ENCODE results near the gene GAS2L1. TPM values are rescaled to one million over a fixed set of nuclear protein-coding genes. Genes with fewer than 3 reads are reported as not detected.
A peak's percentile ranks its signal among the peaks of the same experiment; 100 is the strongest.

The GAS2L1 gene
- polyA plus RNA-seq, 1 donor (not counting 4 experiments of a cell fraction or from before 2014, with no cell fraction given), result 11.3 TPM

DNA sequence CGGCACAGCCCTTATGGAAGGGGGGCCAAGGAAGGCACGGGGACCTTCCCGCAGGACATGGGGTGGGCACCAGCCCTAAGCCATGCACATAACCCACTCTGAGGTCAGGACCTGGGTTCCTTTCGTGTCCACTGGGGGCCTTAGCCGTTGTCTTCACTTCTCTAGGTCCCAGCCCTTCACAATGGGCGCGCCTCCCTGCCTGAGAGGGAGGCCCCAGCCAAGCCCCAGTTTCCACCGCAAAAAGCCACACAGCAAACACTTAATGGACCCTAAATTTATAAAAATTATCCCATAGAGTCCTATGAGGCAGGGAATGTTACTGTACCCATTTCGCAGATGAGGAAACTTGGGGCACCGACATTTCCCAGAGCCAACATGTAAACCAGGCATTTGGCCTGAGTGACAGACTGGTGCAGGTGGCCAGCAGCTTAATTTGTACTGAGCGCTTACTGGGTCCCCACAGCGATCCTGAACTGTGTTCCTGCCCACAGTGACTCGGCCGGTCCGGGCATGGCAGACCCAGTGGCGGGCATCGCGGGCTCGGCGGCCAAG lies 1.2 kb downstream of the GAS2L1 start:
- Histone ChIP-seq H4K20me1 (ENCODE audit: control insufficient read depth, extremely low read depth, insufficient read depth, low read length) (peaks cover 7% of the 10 kb centered on the region), H3K4me2 (ENCODE audit: control insufficient read depth, extremely low read depth, insufficient read depth, low read depth, low read length) (peak overlapping the region; percentile 86), H3K9ac (ENCODE audit: control insufficient read depth, extremely low read depth, insufficient read depth, low read length) (peak overlapping the region; percentile 79), H3K4me3 (ENCODE audit: control insufficient read depth in 2 of 3, extremely low read depth in 1 of 3, insufficient read depth in 2 of 3, low read depth in 1 of 3, low read length in 3 of 3) (peak overlapping the region; percentile 74 to 80 (median 75)), H3K27me3 (ENCODE audit: control insufficient read depth, extremely low read depth, insufficient read depth, low read length) (no peaks in the 10 kb centered on the region), H3K36me3 (ENCODE audit: control insufficient read depth in 2 of 2, extremely low read depth in 1 of 2, insufficient read depth in 2 of 2, low read length in 2 of 2) (peaks cover 5 to 20% of the 10 kb centered on the region in 2 experiments), H3K9me1 (ENCODE audit: control insufficient read depth, extremely low read depth, insufficient read depth, low read length) (no peaks in the 10 kb centered on the region), H3K4me1 (ENCODE audit: control insufficient read depth, extremely low read depth, insufficient read depth, low read length) (peaks cover 43% of the 10 kb centered on the region), H3K79me2 (ENCODE audit: control insufficient read depth, insufficient read depth, low read length) (peaks cover 24% of the 10 kb centered on the region), H3K9me3 (ENCODE audit: control insufficient read depth, low read depth, low read length) (no peaks in the 10 kb centered on the region), H2AFZ (ENCODE audit: control insufficient read depth, low read length) (peak overlapping the region; percentile 19), H3K27ac (ENCODE audit: control insufficient read depth, insufficient read depth, low read length) (peak overlapping the region; percentile 81)
- no peak for FAIRE-seq
- TF ChIP-seq EZH2 (IDR thresholded peaks at IDR 0.05; ENCODE audit: low read length), result no peak
- TF ChIP-seq, protein P1, sequence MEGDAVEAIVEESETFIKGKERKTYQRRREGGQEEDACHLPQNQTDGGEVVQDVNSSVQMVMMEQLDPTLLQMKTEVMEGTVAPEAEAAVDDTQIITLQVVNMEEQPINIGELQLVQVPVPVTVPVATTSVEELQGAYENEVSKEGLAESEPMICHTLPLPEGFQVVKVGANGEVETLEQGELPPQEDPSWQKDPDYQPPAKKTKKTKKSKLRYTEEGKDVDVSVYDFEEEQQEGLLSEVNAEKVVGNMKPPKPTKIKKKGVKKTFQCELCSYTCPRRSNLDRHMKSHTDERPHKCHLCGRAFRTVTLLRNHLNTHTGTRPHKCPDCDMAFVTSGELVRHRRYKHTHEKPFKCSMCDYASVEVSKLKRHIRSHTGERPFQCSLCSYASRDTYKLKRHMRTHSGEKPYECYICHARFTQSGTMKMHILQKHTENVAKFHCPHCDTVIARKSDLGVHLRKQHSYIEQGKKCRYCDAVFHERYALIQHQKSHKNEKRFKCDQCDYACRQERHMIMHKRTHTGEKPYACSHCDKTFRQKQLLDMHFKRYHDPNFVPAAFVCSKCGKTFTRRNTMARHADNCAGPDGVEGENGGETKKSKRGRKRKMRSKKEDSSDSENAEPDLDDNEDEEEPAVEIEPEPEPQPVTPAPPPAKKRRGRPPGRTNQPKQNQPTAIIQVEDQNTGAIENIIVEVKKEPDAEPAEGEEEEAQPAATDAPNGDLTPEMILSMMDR (optimal IDR thresholded peaks at IDR 0.05 in 1 of 3, IDR thresholded peaks at IDR 0.05 in 1 of 3, conservative IDR thresholded peaks at IDR 0.05 in 1 of 3; ENCODE audit: extremely low read depth in 1 of 3, insufficient read depth in 2 of 3, low read length in 3 of 3), result no peak
- no peak for DNase-seq (ENCODE audit: low read depth, low spot score)
- dilution Hi-C loops (cut with MboI; ENCODE audit: extremely low pct_ligation_motif_present, low sequenced_read_pairs), result no loop called here

DNA sequence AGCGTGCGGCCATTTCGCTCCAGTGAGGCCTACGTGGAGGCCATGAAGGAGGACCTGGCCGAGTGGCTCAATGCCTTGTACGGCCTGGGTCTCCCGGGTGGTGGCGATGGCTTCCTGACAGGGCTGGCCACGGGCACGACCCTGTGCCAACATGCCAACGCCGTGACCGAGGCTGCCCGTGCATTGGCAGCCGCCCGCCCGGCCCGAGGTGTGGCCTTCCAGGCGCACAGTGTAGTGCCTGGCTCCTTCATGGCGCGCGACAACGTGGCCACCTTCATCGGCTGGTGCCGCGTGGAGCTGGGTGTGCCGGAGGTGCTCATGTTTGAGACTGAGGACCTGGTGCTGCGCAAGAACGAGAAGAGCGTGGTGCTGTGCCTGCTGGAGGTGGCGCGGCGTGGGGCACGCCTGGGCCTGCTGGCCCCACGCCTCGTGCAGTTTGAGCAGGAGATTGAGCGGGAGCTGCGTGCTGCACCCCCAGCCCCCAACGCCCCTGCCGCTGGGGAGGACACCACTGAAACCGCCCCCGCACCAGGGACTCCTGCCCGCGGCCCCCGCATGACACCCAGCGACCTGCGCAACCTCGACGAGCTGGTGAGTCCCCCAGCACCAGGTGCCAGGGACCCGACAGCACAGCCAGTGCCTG lies 1.8 kb downstream of the GAS2L1 start:
- Histone ChIP-seq H4K20me1 (ENCODE audit: control insufficient read depth, extremely low read depth, insufficient read depth, low read length) (peaks cover 7% of the 10 kb centered on the region), H3K27ac (ENCODE audit: control insufficient read depth, insufficient read depth, low read length) (peak overlapping the region; percentile 81), H3K4me2 (ENCODE audit: control insufficient read depth, extremely low read depth, insufficient read depth, low read depth, low read length) (peak overlapping the region; percentile 86), H3K9me1 (ENCODE audit: control insufficient read depth, extremely low read depth, insufficient read depth, low read length) (no peaks in the 10 kb centered on the region), H3K4me1 (ENCODE audit: control insufficient read depth, extremely low read depth, insufficient read depth, low read length) (peaks cover 43% of the 10 kb centered on the region), H3K36me3 (ENCODE audit: control insufficient read depth in 2 of 2, extremely low read depth in 1 of 2, insufficient read depth in 2 of 2, low read length in 2 of 2) (peaks cover 5 to 20% of the 10 kb centered on the region in 2 experiments), H3K27me3 (ENCODE audit: control insufficient read depth, extremely low read depth, insufficient read depth, low read length) (peaks cover 3% of the 10 kb centered on the region), H3K79me2 (ENCODE audit: control insufficient read depth, insufficient read depth, low read length) (peaks cover 24% of the 10 kb centered on the region), H3K4me3 (ENCODE audit: control insufficient read depth in 2 of 3, extremely low read depth in 1 of 3, insufficient read depth in 2 of 3, low read depth in 1 of 3, low read length in 3 of 3) (peak overlapping the region; percentile 74 to 80 (median 75)), H3K9me3 (ENCODE audit: control insufficient read depth, low read depth, low read length) (no peaks in the 10 kb centered on the region), H3K9ac (ENCODE audit: control insufficient read depth, extremely low read depth, insufficient read depth, low read length) (peak overlapping the region; percentile 79), H2AFZ (ENCODE audit: control insufficient read depth, low read length) (peak overlapping the region; percentile 19)
- no peak for FAIRE-seq
- no peak for TF ChIP-seq EZH2 (IDR thresholded peaks at IDR 0.05; ENCODE audit: low read length)
- TF ChIP-seq, protein P1 (optimal IDR thresholded peaks at IDR 0.05 in 1 of 3, IDR thresholded peaks at IDR 0.05 in 1 of 3, conservative IDR thresholded peaks at IDR 0.05 in 1 of 3; ENCODE audit: extremely low read depth in 1 of 3, insufficient read depth in 2 of 3, low read length in 3 of 3), result no peak
- dilution Hi-C loops (cut with MboI; ENCODE audit: extremely low pct_ligation_motif_present, low sequenced_read_pairs), result no loop called here
- no peak for DNase-seq (ENCODE audit: low read depth, low spot score)
